SK-N-SH treated with all-trans-retinoic acid at 6 μM for 48 hours (cell line): ENCODE data around the gene SLC1A5.

ENCODE experiments used
- ARNTL ChIP-seq: fragments of 450-650 bp; formaldehyde crosslinking; IDR thresholded peaks from 2 replicates; pipeline ENCODE4 v1.5.0; 2020; ENCODE audit warnings: low read depth, mild to moderate bottlenecking, moderate library complexity, borderline replicate concordance
- ZNF565 ChIP-seq: fragments of 450-650 bp; formaldehyde crosslinking; conservative IDR thresholded peaks from 2 replicates; pipeline ENCODE4 v1.5.0; 2020; ENCODE audit warnings: low read depth, mild to moderate bottlenecking, moderate library complexity
- ZNF70 ChIP-seq: fragments of 450-650 bp; formaldehyde crosslinking; IDR thresholded peaks from 2 replicates; pipeline ENCODE4 v1.5.0; 2020; ENCODE audit warnings: mild to moderate bottlenecking, moderate library complexity

DNA sequence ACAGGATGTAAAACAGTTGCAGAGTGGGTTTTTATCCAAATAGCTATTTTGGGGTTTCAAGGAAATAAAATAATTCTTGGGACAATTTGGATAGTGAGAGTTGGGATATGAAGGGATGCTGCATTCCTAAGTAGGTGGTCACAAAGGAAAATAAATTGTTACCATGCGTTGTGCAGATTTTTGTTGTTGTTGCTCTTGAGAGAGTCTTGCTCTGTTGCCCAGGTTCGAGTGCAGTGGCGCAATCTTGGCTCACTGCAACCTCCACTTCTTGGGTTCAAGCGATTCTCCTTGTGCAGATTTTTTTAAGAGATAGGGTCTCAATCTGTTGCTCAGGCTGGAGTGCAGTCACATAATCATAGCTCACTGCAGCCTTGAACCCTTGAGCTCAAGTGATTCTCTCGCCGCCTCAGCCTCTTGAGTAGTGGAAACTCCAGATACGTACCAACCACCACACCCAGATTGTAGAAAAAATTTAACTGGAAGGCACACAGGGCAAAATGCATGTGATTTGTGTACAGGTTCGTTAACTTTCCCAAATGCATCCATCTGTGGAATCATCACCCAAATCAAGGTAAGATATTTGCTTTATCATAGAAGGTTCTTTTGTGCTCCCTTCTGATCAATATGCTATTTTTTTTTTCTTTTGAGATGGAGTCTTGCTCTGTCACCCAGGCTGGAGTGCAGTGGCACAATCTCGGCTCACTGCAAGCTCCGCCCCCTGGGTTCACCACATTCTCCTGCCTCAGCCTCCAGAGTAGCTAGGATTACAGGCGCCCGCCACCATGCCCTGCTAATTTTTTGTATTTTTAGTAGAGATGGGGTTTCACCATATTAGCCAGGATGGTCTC lies 16.0 kb downstream of the SLC1A5 start:
- TF ChIP-seq ZNF70 (CRISPR knock-in tag) (no peak), ARNTL (CRISPR knock-in tag) (no peak), ZNF565 (CRISPR knock-in tag) (no peak)
